ENCODE data around the gene SARDH. TPM values are rescaled to one million over a fixed set of nuclear protein-coding genes. Genes with fewer than 3 reads are reported as not detected.

SARDH gene
- total RNA-seq, 4 donors from 2014 or later = 2.9 to 16.4 (median 5.9) TPM

DNA sequence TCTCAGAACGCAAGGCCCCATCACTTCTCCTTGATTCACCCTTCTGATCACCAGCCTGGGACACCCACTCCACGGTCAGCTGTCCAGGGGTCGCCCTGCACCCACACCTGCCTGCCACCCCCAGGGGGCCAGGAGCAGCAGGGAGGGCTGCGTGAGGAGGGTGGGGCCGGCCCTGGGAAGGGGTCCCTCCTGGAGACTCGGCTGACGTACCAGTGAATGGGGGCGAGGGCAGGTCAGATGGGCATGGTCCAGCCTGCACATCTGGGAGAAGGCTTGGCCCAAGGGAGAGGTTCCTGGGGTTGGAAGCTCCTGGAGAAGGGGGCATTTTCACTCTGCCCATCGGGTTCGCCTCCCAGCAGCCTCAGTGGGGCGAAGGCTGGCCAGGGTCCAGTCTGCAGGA lies 21.8 kb upstream of the SARDH start:
- no peak overlapping the region for H3K4me3 ChIP-seq
- 64 to 77% methylated on average over 4 to 7 of the region's 11 CpGs for WGBS, 2 donors
- H3K27ac ChIP-seq = no peak overlapping the region
- H3K9me3 ChIP-seq = peaks cover 0 to 5% (median 0%) of the 10 kb centered on the region in 4 donors
- DNase-seq (ENCODE audit: low spot score in 2 of 2) = no peak
- H3K27me3 ChIP-seq = peaks cover 0 to 3% of the 10 kb centered on the region in 2 donors
- TF ChIP-seq, protein P1, sequence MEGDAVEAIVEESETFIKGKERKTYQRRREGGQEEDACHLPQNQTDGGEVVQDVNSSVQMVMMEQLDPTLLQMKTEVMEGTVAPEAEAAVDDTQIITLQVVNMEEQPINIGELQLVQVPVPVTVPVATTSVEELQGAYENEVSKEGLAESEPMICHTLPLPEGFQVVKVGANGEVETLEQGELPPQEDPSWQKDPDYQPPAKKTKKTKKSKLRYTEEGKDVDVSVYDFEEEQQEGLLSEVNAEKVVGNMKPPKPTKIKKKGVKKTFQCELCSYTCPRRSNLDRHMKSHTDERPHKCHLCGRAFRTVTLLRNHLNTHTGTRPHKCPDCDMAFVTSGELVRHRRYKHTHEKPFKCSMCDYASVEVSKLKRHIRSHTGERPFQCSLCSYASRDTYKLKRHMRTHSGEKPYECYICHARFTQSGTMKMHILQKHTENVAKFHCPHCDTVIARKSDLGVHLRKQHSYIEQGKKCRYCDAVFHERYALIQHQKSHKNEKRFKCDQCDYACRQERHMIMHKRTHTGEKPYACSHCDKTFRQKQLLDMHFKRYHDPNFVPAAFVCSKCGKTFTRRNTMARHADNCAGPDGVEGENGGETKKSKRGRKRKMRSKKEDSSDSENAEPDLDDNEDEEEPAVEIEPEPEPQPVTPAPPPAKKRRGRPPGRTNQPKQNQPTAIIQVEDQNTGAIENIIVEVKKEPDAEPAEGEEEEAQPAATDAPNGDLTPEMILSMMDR (IDR thresholded peaks at IDR 0.05) = no peak
- TF ChIP-seq POLR2A (IDR thresholded peaks at IDR 0.05) = no peak
- TF ChIP-seq EP300 (IDR thresholded peaks at IDR 0.05) = no peak
- peaks cover 0 to 11% (median 0%) of the 10 kb centered on the region in 4 donors for H3K4me1 ChIP-seq
- peaks cover 0 to 36% (median 0%) of the 10 kb centered on the region in 3 donors for H3K36me3 ChIP-seq

DNA sequence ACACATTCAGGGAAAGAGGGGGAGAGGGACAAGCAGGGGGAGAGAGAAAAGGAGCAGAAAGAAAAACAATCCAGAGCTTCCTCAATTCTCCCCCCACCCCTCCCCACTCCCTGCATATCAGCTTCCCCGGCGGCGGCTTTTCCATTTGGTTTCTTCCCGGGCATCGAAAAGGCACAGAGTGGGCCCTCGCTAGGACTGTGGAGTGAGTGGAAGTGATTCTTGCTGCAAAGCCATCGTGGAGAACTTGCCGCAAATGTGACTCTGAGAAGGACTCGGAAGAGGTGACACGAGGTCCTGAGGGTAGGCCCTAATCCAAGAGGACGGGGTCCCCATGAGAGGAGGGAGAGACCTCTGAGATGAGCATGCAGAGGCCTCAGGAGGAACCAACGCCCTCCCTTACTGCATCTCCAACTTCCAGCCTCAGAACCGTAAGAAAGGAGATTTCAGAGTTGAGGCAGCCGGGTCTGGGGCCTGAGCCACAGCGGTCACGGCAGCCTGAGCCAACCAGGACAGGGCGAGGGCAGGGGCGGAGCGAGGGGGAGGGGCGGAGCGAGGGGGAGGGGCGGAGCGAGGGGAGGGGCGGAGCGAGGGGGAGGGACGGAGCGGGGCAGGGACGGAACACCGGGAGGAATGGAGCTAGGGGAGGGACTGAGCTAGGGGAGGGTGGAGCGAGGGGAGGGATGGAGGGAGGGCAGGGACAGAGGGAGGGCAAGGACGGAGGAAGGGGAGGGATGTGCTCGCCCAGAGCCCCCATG lies 21.2 kb upstream of the SARDH start:
- Histone ChIP-seq H3K36me3 (peaks cover 0 to 30% (median 0%) of the 10 kb centered on the region in 3 donors), H3K4me1 (peaks cover 0 to 15% (median 0%) of the 10 kb centered on the region in 4 donors), H3K27me3 (peaks cover 0 to 5% of the 10 kb centered on the region in 2 donors), H3K4me3 (no peak overlapping the region), H3K9me3 (no peaks in the 10 kb centered on the region), H3K27ac (peak overlapping the region in 1 of 4 donors; percentile 33)
- DNase-seq (ENCODE audit: low spot score in 2 of 2) = peak; percentile 22 to 34
- WGBS, 2 donors = 46 to 78% methylated on average over 26 to 31 of the region's 32 CpGs
- TF ChIP-seq POLR2A (IDR thresholded peaks at IDR 0.05) = no peak
- TF ChIP-seq, protein P1 (IDR thresholded peaks at IDR 0.05) = no peak
- no peak for TF ChIP-seq EP300 (IDR thresholded peaks at IDR 0.05)

DNA sequence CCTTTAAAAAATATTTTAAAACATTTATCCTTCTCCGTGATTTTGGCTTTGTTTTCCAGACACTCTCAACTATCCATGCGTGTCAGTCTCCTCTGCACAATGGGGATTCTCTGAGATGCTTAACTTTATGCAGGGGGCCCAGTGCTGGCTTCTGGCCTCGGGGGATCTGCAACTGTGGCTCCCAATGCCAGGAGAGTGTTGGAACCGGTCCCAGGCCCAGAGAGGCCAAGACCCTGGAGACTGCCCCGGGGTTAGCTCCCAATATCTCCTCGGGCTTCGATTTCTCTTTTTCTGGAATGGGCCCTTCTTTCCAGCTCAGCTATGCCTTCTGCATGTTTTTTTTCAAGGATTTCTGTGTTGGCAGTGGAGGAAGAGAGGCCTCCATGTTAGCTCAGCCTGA lies 20.1 kb upstream of the SARDH start:
- TF ChIP-seq EP300 (IDR thresholded peaks at IDR 0.05) = no peak
- TF ChIP-seq POLR2A (IDR thresholded peaks at IDR 0.05) = no peak
- TF ChIP-seq, protein P1 (IDR thresholded peaks at IDR 0.05) = no peak
- peaks cover 0 to 15% (median 0%) of the 10 kb centered on the region in 4 donors for H3K4me1 ChIP-seq
- WGBS, 2 donors = 51 to 54% methylated on average over 7 of the region's 7 CpGs
- H3K9me3 ChIP-seq = no peaks in the 10 kb centered on the region
- DNase-seq (ENCODE audit: low spot score in 2 of 2) = no peak
- H3K27ac ChIP-seq = no peak overlapping the region
- peaks cover 0 to 5% of the 10 kb centered on the region in 2 donors for H3K27me3 ChIP-seq
- H3K4me3 ChIP-seq = no peak overlapping the region
- peaks cover 0 to 19% (median 0%) of the 10 kb centered on the region in 3 donors for H3K36me3 ChIP-seq

DNA sequence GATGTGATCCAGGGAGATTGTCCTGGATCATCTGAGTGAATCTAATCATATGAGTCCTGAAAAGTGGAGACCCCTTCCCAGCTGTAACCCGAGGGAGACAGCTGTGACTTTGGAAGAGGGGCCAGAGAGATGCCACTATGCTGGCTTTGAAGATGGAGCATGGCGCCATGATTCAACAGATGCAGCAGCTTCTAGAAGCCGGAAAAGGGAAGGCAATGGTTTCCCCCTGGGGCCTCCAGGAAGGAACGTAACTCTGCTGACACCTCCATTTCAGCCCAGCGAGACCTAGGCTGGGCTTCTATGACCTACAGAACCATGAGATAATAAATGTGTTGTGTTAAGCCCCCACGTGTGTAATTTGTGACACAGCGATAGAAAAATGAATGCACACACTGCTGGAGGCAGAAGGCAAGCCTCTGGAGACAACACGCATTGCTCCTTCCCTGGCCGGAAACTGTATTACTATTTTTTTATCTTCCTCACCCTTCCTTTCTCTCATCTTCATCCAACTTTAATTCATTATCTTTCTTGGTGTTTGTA lies 16.6 kb upstream of the SARDH start:
- Histone ChIP-seq H3K4me1 (peaks cover 0 to 15% (median 0%) of the 10 kb centered on the region in 4 donors), H3K9me3 (no peaks in the 10 kb centered on the region), H3K27me3 (peaks cover 0 to 13% of the 10 kb centered on the region in 2 donors), H3K36me3 (peaks cover 0 to 4% (median 0%) of the 10 kb centered on the region in 3 donors), H3K27ac (no peak overlapping the region), H3K4me3 (no peak overlapping the region)
- DNase-seq (ENCODE audit: low spot score in 2 of 2) = no peak
- TF ChIP-seq, protein P1 (IDR thresholded peaks at IDR 0.05) = no peak
- no peak for TF ChIP-seq EP300 (IDR thresholded peaks at IDR 0.05)
- no peak for TF ChIP-seq POLR2A (IDR thresholded peaks at IDR 0.05)
- 36 to 42% methylated on average over 9 of the region's 9 CpGs for WGBS, 2 donors

DNA sequence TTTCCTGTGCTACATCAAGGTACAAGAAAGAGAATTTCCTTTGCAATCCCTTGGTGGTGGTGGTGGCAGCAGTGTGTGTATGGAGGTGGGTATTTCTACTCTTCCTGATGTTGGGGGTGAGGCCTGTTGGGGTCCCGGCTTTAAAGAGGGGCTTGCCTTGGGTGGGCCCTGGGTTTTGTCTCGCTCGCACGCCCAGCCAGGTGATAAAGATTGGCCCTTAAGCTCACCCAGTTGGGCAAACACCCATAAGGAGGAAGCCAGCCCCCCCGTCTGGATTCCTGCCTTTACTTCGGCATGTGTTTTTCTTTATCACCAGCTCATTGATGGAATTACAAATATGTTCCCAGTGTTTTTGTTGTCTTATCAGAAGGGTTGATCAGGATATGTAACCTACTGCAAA lies 16.0 kb upstream of the SARDH start:
- peaks cover 0 to 12% (median 0%) of the 10 kb centered on the region in 4 donors for H3K4me1 ChIP-seq
- no peak overlapping the region for H3K4me3 ChIP-seq
- no peaks in the 10 kb centered on the region for H3K9me3 ChIP-seq
- no peak overlapping the region for H3K27ac ChIP-seq
- peaks cover 0 to 1% (median 0%) of the 10 kb centered on the region in 3 donors for H3K36me3 ChIP-seq
- no peak for DNase-seq (ENCODE audit: low spot score in 2 of 2)
- 84% methylated on average over 6 of the region's 6 CpGs for WGBS, 2 donors
- TF ChIP-seq EP300 (IDR thresholded peaks at IDR 0.05) = no peak
- TF ChIP-seq POLR2A (IDR thresholded peaks at IDR 0.05) = no peak
- TF ChIP-seq, protein P1 (IDR thresholded peaks at IDR 0.05) = no peak
- H3K27me3 ChIP-seq = peaks cover 0 to 16% of the 10 kb centered on the region in 2 donors

Measured in tibial nerve (tissue), 4 donors.